Endodermal cell (in vitro differentiated cells): ENCODE results near the gene ANO9. TPM values are rescaled to one million over a fixed set of nuclear protein-coding genes. Genes with fewer than 3 reads are reported as not detected.

Source experiments
- DNase-seq: peaks from one replicate; pipeline ENCODE4 v3.0.0-alpha.2; 2017
- H3K27ac ChIP-seq: 2 replicates; pipeline ENCODE4 v1.5.1; 2013; ENCODE audit warnings: mild to moderate bottlenecking, low read depth, low read length, moderate library complexity
- H3K27me3 ChIP-seq: 2 replicates; pipeline ENCODE4 v1.6.1; 2013; ENCODE audit warnings: mild to moderate bottlenecking, low read length, moderate library complexity; ENCODE audit not compliant: insufficient read depth, control insufficient read depth, poor library complexity, severe bottlenecking
- H3K36me3 ChIP-seq: 2 replicates; pipeline ENCODE4 v1.7.0; 2013; ENCODE audit warnings: mild to moderate bottlenecking, low read length, moderate library complexity; ENCODE audit not compliant: control insufficient read depth, insufficient read depth
- H3K4me1 ChIP-seq: one replicate; pipeline ENCODE4 v1.7.0; 2013; ENCODE audit warnings: low read length; ENCODE audit not compliant: control insufficient read depth, insufficient read depth
- H3K4me3 ChIP-seq: 2 replicates; pipeline ENCODE4 v1.5.1; 2013; ENCODE audit warnings: mild to moderate bottlenecking, low read length, moderate library complexity
- H3K9ac ChIP-seq: 2 replicates; pipeline ENCODE4 v1.6.1; 2013; ENCODE audit warnings: mild to moderate bottlenecking, low read length, moderate library complexity; ENCODE audit not compliant: poor library complexity, severe bottlenecking; ENCODE audit errors: extremely low read depth
- H3K9me3 ChIP-seq: 2 replicates; pipeline ENCODE4 v1.6.1; 2013; ENCODE audit warnings: mild to moderate bottlenecking, low read length, moderate library complexity; ENCODE audit not compliant: control insufficient read depth
- H3K27ac Mint-ChIP-seq: 2 replicates; pipeline ENCODE4 v1.8.0; 2020; ENCODE audit warnings: mixed read lengths
- H3K27me3 Mint-ChIP-seq: 2 replicates; pipeline ENCODE4 v1.8.0; 2021; ENCODE audit warnings: mild to moderate bottlenecking, mixed read lengths; ENCODE audit not compliant: insufficient read depth
- H3K36me3 Mint-ChIP-seq: 2 replicates; pipeline ENCODE4 v1.8.0; 2020; ENCODE audit warnings: low read depth, mixed read lengths
- H3K4me1 Mint-ChIP-seq: 2 replicates; pipeline ENCODE4 v1.8.0; 2020; ENCODE audit warnings: mixed read lengths
- H3K4me3 Mint-ChIP-seq: 2 replicates; pipeline ENCODE4 v1.8.0; 2020; ENCODE audit warnings: mild to moderate bottlenecking, moderate library complexity, mixed read lengths
- H3K9me3 Mint-ChIP-seq: 2 replicates; pipeline ENCODE4 v1.8.0; 2020; ENCODE audit warnings: mild to moderate bottlenecking, mixed read lengths
- WGBS, 2 experiments: methylation state at CpG; one replicate each; pipeline versions ENCODE4 v1.1.5 to v1.1.7; 2013; ENCODE audit warnings: missing lambda C conversion rate in 2 of 2, mixed read lengths in 1 of 2; ENCODE audit not compliant: insufficient coverage in 1 of 2, insufficient read length in 1 of 2; 5-methylcytosine and 5-hydroxymethylcytosine counted together
- total RNA-seq, 2 donors: library from RNA; stranded (reverse); fragmentation: NEBNext Ultra II Directional in 1 of 2; extraction: Animal tissue kit (Norgen Biotek cat#: 25700) in 1 of 2; gene quantifications; 2 replicates in 1 of 2; 3 replicates in 1 of 2; pipeline ENCODE4 v1.2.1, GENCODE V29; 2021
- TF ChIP-seq, protein P1 (sequence below): fragments of 200-600 bp; sonication (generic); conservative IDR thresholded peaks from 2 replicates; pipeline ENCODE4 v1.5.0; 2021; ENCODE audit warnings: antibody characterized with exemption, mild to moderate bottlenecking

Gene ANO9
- total RNA-seq, 2 donors from 2014 or later: 16.8 to 17.8 TPM

DNA sequence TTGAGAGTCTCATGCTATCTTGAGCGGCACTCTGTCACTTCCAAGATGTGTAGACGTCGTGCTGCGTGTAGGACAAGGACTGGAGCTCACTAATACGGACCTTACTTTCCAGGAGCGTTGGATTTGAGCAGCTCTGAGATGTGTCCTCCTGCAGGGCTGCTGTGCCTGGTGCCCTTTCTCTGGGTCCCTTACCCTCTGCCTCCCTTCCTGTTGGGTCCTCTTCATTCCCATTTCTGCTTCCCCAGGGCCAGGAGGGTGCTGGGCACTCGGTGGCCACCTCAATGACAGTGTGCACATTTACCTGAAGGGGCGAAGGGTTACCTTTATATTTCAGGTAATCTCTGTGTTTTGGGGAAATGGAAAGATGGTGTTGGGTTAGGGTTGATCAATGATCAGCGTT is 12.2 kb upstream of the ANO9 start:
- no peak for DNase-seq
- Histone ChIP-seq H3K27ac (no peak overlapping the region), H3K27me3 (no peaks in the 10 kb centered on the region), H3K4me3 (no peak overlapping the region), H3K9ac (no peak overlapping the region), H3K4me1 (peaks cover 4% of the 10 kb centered on the region), H3K9me3 (no peaks in the 10 kb centered on the region), H3K36me3 (peaks cover 35% of the 10 kb centered on the region)
- Mint-ChIP-seq H3K36me3 (peaks cover 36% of the 10 kb centered on the region), H3K4me3 (no peak overlapping the region), H3K27ac (no peak overlapping the region), H3K4me1 (peaks cover 7% of the 10 kb centered on the region), H3K27me3 (no peaks in the 10 kb centered on the region), H3K9me3 (no peaks in the 10 kb centered on the region)
- WGBS, 2 experiments: 95 to 97% methylated on average over 7 to 9 of the region's 9 CpGs
- TF ChIP-seq, protein P1, sequence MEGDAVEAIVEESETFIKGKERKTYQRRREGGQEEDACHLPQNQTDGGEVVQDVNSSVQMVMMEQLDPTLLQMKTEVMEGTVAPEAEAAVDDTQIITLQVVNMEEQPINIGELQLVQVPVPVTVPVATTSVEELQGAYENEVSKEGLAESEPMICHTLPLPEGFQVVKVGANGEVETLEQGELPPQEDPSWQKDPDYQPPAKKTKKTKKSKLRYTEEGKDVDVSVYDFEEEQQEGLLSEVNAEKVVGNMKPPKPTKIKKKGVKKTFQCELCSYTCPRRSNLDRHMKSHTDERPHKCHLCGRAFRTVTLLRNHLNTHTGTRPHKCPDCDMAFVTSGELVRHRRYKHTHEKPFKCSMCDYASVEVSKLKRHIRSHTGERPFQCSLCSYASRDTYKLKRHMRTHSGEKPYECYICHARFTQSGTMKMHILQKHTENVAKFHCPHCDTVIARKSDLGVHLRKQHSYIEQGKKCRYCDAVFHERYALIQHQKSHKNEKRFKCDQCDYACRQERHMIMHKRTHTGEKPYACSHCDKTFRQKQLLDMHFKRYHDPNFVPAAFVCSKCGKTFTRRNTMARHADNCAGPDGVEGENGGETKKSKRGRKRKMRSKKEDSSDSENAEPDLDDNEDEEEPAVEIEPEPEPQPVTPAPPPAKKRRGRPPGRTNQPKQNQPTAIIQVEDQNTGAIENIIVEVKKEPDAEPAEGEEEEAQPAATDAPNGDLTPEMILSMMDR: no peak

DNA sequence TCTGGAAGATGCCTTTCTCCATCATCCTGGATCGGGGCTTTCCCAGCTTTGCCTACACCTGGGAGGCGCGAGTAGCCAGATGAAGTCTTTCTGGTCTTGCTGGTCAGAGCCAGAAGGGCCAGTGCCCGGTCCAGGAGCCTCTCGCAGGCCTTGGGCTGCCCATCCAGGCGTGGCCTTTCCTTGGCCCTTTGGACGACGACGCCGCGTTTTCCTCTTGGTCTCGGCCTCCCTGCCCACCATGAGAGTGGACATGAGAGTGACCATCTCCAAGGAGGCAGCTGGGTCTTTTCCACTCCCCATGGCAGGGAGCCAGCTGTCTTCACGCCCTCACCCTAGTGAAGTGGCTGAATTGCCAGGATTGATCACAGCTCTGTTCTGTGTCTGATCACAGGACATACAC is 11.8 kb upstream of the ANO9 start:
- Histone ChIP-seq H3K27me3 (no peaks in the 10 kb centered on the region), H3K27ac (no peak overlapping the region), H3K9me3 (no peaks in the 10 kb centered on the region), H3K4me1 (peaks cover 4% of the 10 kb centered on the region), H3K4me3 (no peak overlapping the region), H3K36me3 (peaks cover 31% of the 10 kb centered on the region), H3K9ac (no peak overlapping the region)
- Mint-ChIP-seq H3K4me3 (no peak overlapping the region), H3K9me3 (no peaks in the 10 kb centered on the region), H3K4me1 (peaks cover 9% of the 10 kb centered on the region), H3K27me3 (no peaks in the 10 kb centered on the region), H3K36me3 (peaks cover 36% of the 10 kb centered on the region), H3K27ac (no peak overlapping the region)
- no peak for DNase-seq
- TF ChIP-seq, protein P1: no peak
- 93 to 94% methylated on average over 11 to 13 of the region's 13 CpGs for WGBS, 2 experiments

DNA sequence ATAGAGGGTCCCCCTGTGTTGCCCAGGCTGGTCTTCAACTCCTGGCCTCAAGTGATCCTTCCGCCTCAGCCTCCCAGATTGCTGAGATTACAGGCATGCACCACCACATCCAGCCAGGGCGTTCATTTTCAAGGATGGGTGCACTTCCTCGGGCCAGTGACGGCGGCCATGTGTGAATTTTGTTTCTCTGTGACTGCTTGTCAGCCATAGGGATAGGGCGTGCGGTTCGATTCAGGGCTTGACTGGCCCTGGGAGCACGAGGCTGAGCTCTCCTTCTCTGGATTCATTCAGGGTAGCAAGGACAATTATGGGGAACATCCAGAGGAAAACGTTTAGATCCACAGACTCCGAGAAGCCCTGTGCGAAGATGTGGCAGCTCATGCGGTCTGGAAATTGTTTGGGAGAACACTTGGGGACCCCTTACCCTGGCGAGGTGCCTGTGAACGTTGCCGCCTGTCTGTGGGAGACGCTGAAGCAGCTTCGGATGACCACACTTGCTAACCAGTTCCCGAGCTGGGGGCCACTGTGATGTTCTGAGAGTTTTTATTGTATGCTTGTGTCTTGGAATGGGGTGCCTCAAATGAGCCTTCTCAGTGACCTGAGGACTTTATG is 11.2 kb upstream of the ANO9 start:
- 94 to 96% methylated on average over 19 of the region's 19 CpGs for WGBS, 2 experiments
- TF ChIP-seq, protein P1: no peak
- H3K27ac Mint-ChIP-seq: no peak overlapping the region
- peaks cover 36% of the 10 kb centered on the region for H3K36me3 Mint-ChIP-seq
- no peaks in the 10 kb centered on the region for H3K9me3 ChIP-seq
- H3K27me3 ChIP-seq: no peaks in the 10 kb centered on the region
- H3K9me3 Mint-ChIP-seq: no peaks in the 10 kb centered on the region
- H3K4me3 Mint-ChIP-seq: no peak overlapping the region
- H3K4me1 Mint-ChIP-seq: peaks cover 9% of the 10 kb centered on the region
- no peak overlapping the region for H3K27ac ChIP-seq
- peaks cover 30% of the 10 kb centered on the region for H3K36me3 ChIP-seq
- DNase-seq: no peak
- H3K4me1 ChIP-seq: peaks cover 4% of the 10 kb centered on the region
- H3K27me3 Mint-ChIP-seq: no peaks in the 10 kb centered on the region
- no peak overlapping the region for H3K4me3 ChIP-seq
- H3K9ac ChIP-seq: no peak overlapping the region
